ENCODE measurements around the gene EHF. TPM values are rescaled to one million over a fixed set of nuclear protein-coding genes. Genes with fewer than 3 reads are reported as not detected.
A peak's percentile ranks its signal among the peaks of the same experiment; 100 is the strongest.

EHF gene
- total and polyA plus RNA-seq, 9 of the 15 experiments (the other 6 are each of a cell fraction or from before 2014, with no cell fraction given), result 0.04 to 0.54 (median 0.37) TPM

DNA sequence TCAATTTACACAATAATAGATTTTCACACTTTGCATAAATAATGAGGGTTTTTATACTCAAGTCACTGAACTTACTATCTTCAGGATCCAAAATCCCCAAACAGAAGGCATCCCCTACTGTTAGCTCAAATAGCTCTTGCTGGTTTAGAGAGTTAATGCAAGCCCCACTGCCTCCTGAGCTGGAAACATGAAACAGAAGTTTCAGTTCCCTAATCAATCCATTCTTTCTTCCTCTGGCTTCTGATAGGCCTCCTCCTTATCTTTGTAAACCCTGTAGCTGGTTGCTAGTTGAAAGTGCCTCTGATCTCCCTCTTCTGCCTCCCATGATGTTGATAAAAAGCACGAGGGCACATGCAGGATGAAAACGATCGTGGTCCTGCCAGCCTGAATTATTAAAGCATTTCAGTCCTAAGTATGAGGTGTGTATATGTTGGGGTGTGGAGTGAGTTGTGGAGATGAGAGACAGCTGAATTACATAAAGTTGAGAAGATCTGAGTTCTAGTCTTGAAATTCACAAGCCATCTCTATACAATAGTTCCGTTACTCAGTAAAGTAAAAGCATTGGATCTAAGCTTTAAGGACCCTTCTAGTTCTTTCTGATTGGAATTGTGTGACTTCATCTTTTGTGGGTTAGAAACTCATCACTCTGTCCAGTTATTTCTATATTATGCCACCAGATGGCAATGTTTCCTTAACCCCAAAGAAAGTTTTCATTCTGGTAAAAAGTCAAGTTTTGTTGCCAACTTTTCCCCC lies 35.0 kb upstream of the EHF start (continued):
- TF ChIP-seq SNRNP70 (optimal IDR thresholded peaks at IDR 0.05; ENCODE audit: low read depth, low read length), result no peak
- TF ChIP-seq ZBTB43 (CRISPR knock-in tag; IDR thresholded peaks at IDR 0.05), result no peak
- no peak for TF ChIP-seq ELF1 (tag; IDR thresholded peaks at IDR 0.05)
- TF ChIP-seq, protein P1, sequence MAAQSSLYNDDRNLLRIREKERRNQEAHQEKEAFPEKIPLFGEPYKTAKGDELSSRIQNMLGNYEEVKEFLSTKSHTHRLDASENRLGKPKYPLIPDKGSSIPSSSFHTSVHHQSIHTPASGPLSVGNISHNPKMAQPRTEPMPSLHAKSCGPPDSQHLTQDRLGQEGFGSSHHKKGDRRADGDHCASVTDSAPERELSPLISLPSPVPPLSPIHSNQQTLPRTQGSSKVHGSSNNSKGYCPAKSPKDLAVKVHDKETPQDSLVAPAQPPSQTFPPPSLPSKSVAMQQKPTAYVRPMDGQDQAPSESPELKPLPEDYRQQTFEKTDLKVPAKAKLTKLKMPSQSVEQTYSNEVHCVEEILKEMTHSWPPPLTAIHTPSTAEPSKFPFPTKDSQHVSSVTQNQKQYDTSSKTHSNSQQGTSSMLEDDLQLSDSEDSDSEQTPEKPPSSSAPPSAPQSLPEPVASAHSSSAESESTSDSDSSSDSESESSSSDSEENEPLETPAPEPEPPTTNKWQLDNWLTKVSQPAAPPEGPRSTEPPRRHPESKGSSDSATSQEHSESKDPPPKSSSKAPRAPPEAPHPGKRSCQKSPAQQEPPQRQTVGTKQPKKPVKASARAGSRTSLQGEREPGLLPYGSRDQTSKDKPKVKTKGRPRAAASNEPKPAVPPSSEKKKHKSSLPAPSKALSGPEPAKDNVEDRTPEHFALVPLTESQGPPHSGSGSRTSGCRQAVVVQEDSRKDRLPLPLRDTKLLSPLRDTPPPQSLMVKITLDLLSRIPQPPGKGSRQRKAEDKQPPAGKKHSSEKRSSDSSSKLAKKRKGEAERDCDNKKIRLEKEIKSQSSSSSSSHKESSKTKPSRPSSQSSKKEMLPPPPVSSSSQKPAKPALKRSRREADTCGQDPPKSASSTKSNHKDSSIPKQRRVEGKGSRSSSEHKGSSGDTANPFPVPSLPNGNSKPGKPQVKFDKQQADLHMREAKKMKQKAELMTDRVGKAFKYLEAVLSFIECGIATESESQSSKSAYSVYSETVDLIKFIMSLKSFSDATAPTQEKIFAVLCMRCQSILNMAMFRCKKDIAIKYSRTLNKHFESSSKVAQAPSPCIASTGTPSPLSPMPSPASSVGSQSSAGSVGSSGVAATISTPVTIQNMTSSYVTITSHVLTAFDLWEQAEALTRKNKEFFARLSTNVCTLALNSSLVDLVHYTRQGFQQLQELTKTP (IDR thresholded peaks at IDR 0.05; ENCODE audit: low read depth in 1 of 2, partially characterized antibody in 2 of 2), result peak in 1 of 2 experiments; percentile 93
- no peak for TF ChIP-seq ZKSCAN3 (CRISPR knock-in tag; IDR thresholded peaks at IDR 0.05)
- TF ChIP-seq CXXC5 (CRISPR knock-in tag; IDR thresholded peaks at IDR 0.05), result 0 out of 2 replicates have a peak, but pooled peaks have one; percentile 12
- TF ChIP-seq, protein P2, sequence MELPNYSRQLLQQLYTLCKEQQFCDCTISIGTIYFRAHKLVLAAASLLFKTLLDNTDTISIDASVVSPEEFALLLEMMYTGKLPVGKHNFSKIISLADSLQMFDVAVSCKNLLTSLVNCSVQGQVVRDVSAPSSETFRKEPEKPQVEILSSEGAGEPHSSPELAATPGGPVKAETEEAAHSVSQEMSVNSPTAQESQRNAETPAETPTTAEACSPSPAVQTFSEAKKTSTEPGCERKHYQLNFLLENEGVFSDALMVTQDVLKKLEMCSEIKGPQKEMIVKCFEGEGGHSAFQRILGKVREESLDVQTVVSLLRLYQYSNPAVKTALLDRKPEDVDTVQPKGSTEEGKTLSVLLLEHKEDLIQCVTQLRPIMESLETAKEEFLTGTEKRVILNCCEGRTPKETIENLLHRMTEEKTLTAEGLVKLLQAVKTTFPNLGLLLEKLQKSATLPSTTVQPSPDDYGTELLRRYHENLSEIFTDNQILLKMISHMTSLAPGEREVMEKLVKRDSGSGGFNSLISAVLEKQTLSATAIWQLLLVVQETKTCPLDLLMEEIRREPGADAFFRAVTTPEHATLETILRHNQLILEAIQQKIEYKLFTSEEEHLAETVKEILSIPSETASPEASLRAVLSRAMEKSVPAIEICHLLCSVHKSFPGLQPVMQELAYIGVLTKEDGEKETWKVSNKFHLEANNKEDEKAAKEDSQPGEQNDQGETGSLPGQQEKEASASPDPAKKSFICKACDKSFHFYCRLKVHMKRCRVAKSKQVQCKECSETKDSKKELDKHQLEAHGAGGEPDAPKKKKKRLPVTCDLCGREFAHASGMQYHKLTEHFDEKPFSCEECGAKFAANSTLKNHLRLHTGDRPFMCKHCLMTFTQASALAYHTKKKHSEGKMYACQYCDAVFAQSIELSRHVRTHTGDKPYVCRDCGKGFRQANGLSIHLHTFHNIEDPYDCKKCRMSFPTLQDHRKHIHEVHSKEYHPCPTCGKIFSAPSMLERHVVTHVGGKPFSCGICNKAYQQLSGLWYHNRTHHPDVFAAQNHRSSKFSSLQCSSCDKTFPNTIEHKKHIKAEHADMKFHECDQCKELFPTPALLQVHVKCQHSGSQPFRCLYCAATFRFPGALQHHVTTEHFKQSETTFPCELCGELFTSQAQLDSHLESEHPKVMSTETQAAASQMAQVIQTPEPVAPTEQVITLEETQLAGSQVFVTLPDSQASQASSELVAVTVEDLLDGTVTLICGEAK (IDR thresholded peaks at IDR 0.05), result 0 out of 2 replicates have a peak, but pooled peaks have one; percentile 9
- TF ChIP-seq, protein P2 (CRISPR knock-in tag; IDR thresholded peaks at IDR 0.05), result no peak
- TF ChIP-seq CCAR2 (IDR thresholded peaks at IDR 0.05; ENCODE audit: low read depth, low read length), result no peak
- no peak for TF ChIP-seq ZNF707 (CRISPR knock-in tag; conservative IDR thresholded peaks at IDR 0.05)

Measured in K562 (cell line).